SU-DHL-6 (cell line): Measurements from ENCODE around the gene SHC3.

ENCODE experiments used
- H2AFZ ChIP-seq: fragments of 200-600 bp; sonication (generic); 2 replicates; pipeline ENCODE4 v1.6.1; 2014; ENCODE audit warnings: low read depth, mild to moderate bottlenecking, moderate library complexity, mixed read lengths, antibody characterized with exemption, low read length; ENCODE audit not compliant: severe bottlenecking
- H3F3A ChIP-seq: fragments of 200-600 bp; shearing (Covaris generic); 2 replicates; pipeline ENCODE4 v1.6.0; 2016; ENCODE audit warnings: antibody characterized with exemption, mild to moderate bottlenecking; ENCODE audit not compliant: insufficient read depth
- H3K27ac ChIP-seq: fragments of 200-600 bp; sonication (generic); 2 replicates; pipeline ENCODE4 v1.5.1; 2016; ENCODE audit warnings: low read depth, mild to moderate bottlenecking, low read length, moderate library complexity, mixed read lengths
- H3K27me3 ChIP-seq: fragments of 200-600 bp; sonication (generic), shearing (Covaris generic); 2 replicates; pipeline ENCODE4 v1.6.0; 2014; ENCODE audit warnings: mild to moderate bottlenecking, low read length
- H3K36me3 ChIP-seq: fragments of 200-600 bp; sonication (generic); 2 replicates; pipeline ENCODE4 v1.6.1; 2014; ENCODE audit warnings: mild to moderate bottlenecking, low read length, mixed read lengths
- H3K4me2 ChIP-seq: fragments of 300-600, 200-600 bp; shearing (Covaris generic), sonication (generic); 2 replicates; pipeline ENCODE4 v1.6.0; 2014; ENCODE audit warnings: low read length, low read depth, mild to moderate bottlenecking; ENCODE audit not compliant: poor library complexity, severe bottlenecking
- H3K4me3 ChIP-seq: fragments of 200-600 bp; sonication (generic); 2 replicates; pipeline ENCODE4 v1.5.1; 2014; ENCODE audit warnings: antibody characterized with exemption, low read length, mild to moderate bottlenecking, mixed read lengths; ENCODE audit not compliant: insufficient read depth, poor library complexity, severe bottlenecking
- H3K79me2 ChIP-seq: fragments of 200-600 bp; sonication (generic); 2 replicates; pipeline ENCODE4 v1.6.1; 2014; ENCODE audit warnings: mild to moderate bottlenecking, low read length, moderate library complexity; ENCODE audit not compliant: insufficient read depth
- H3K9ac ChIP-seq: fragments of 200-600 bp; sonication (generic); 2 replicates; pipeline ENCODE4 v1.7.0; 2014; ENCODE audit warnings: mild to moderate bottlenecking, low read length
- H3K9me2 ChIP-seq: fragments of 200-600 bp; sonication (generic); replicated peaks from 2 replicates; pipeline ENCODE4 v1.6.1; 2014; ENCODE audit warnings: low read length; ENCODE audit not compliant: insufficient read depth
- H3K9me3 ChIP-seq: fragments of 200-600 bp; sonication (generic); 2 replicates; pipeline ENCODE4 v1.6.1; 2014; ENCODE audit warnings: low read length, mixed read lengths; ENCODE audit not compliant: insufficient read depth
- H4K20me1 ChIP-seq: fragments of 200-600 bp; sonication (generic); 2 replicates; pipeline ENCODE4 v1.6.1; 2014; ENCODE audit warnings: low read depth, mild to moderate bottlenecking, antibody characterized with exemption, low read length, moderate library complexity, mixed read lengths
- EZH2phosphoT487 ChIP-seq: fragments of 200-600 bp; sonication (generic), shearing (Covaris generic); conservative IDR thresholded peaks from 2 replicates; pipeline ENCODE4 v1.6.1; 2018; ENCODE audit warnings: mild to moderate bottlenecking, antibody characterized with exemption, low read length, moderate library complexity, mixed read lengths
- TF ChIP-seq, protein P1 (sequence below): fragments of 200-600 bp; sonication (generic); IDR thresholded peaks from one replicate; pipeline ENCODE4 v1.5.1; 2017; ENCODE audit warnings: antibody characterized with exemption, mild to moderate bottlenecking, low read length, moderate library complexity; ENCODE audit not compliant: insufficient read depth, poor library complexity, severe bottlenecking

Gene SHC3

DNA sequence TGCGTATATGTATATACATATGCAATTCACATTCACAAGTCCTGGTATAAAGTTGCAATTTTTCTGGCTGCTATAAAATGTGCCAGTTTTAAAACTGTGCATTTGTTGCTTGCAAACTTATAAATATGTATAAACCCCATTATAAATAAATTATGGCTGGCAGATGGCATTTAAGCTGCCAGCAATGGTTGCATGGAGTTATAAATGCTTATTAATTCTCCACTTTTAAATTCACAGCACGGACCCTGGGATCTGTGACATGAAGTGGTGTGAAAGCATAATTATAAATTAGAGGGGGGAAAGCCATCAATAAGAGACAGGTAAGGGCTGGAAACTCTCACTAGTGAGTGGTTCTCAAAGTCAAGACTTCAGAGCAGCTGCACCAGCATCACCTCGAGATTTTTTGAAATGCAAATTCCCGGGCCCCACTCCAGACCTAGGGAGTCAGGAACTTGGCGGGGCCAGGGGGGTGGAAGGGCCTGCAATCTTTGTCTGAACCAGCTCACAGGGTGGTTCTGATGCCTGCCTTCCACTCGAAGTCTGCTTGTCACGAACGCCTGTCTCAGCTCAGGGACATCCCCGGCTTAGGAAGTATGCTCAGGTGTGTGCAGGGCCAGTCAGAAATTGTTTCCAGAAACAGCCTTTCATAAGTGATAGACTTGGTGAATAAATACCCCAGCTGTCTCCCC, 170.4 kb downstream of the SHC3 start:
- TF ChIP-seq, protein P1, sequence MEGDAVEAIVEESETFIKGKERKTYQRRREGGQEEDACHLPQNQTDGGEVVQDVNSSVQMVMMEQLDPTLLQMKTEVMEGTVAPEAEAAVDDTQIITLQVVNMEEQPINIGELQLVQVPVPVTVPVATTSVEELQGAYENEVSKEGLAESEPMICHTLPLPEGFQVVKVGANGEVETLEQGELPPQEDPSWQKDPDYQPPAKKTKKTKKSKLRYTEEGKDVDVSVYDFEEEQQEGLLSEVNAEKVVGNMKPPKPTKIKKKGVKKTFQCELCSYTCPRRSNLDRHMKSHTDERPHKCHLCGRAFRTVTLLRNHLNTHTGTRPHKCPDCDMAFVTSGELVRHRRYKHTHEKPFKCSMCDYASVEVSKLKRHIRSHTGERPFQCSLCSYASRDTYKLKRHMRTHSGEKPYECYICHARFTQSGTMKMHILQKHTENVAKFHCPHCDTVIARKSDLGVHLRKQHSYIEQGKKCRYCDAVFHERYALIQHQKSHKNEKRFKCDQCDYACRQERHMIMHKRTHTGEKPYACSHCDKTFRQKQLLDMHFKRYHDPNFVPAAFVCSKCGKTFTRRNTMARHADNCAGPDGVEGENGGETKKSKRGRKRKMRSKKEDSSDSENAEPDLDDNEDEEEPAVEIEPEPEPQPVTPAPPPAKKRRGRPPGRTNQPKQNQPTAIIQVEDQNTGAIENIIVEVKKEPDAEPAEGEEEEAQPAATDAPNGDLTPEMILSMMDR = no peak
- TF ChIP-seq EZH2phosphoT487 = no peak
- H3F3A ChIP-seq = no peaks in the 10 kb centered on the region

DNA sequence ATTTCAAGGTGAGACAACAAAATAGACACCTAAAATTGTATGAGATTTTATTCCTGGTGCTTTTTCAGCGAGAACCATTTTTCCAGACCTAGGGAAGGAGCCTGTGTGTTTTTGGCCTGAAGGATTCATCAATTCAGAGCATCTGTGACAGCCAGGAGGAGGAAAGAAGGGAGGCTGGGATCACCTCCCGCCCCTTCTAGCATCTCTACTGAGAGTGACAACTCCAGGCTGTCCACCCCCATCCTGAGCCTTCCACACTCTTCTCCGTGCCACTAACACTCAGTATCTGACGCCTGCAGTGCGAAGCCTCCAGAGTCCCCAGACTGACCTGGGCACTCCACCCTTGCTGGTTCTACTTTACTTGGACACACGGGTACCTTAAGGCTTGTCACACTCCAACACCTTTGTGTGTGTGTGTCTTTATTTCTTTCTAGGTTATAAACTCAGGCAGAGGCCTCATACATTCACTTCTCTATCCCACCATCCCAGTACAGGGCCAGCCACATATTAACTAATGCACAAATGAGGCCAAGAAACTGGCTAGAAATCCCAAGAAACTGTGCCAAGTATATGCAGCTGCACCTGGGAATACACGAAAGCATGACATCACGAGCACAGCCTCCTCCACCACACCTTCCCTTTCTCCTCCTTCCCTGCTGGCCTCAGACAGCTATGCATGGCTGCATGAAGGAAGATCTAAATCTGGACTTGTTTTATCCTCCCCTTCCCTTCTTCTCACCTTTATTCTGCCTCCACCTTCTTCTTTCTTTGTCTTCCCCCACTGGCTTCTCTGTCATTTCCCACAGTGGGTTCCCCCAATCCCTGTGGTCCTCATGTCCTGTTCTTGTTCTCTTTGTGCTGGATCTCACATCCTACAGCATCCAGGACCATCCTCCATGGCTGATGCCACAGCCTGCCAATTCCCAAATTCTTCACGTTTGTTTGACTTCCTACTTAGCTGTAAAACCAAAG, 171.3 kb downstream of the SHC3 start:
- no peak overlapping the region for H3K9ac ChIP-seq
- no peaks in the 10 kb centered on the region for H3K79me2 ChIP-seq
- H3K4me3 ChIP-seq = no peak overlapping the region
- H2AFZ ChIP-seq = no peak overlapping the region
- H3K36me3 ChIP-seq = no peaks in the 10 kb centered on the region
- H3K27ac ChIP-seq = no peak overlapping the region
- no peak overlapping the region for H3K4me2 ChIP-seq
- H4K20me1 ChIP-seq = no peaks in the 10 kb centered on the region
- no peaks in the 10 kb centered on the region for H3F3A ChIP-seq
- no peaks in the 10 kb centered on the region for H3K27me3 ChIP-seq
- no peaks in the 10 kb centered on the region for H3K9me2 ChIP-seq
- TF ChIP-seq EZH2phosphoT487 = no peak
- TF ChIP-seq, protein P1 = no peak
- H3K9me3 ChIP-seq = no peaks in the 10 kb centered on the region

More for the DNA sequence above, 170.4 kb downstream of the SHC3 start:
- Histone ChIP-seq H3K27ac (no peak overlapping the region), H3K9me2 (no peaks in the 10 kb centered on the region), H3K36me3 (no peaks in the 10 kb centered on the region), H2AFZ (no peak overlapping the region), H3K4me3 (no peak overlapping the region), H3K27me3 (no peaks in the 10 kb centered on the region), H3K79me2 (no peaks in the 10 kb centered on the region), H3K9me3 (no peaks in the 10 kb centered on the region), H4K20me1 (no peaks in the 10 kb centered on the region), H3K4me2 (no peak overlapping the region), H3K9ac (no peak overlapping the region)

DNA sequence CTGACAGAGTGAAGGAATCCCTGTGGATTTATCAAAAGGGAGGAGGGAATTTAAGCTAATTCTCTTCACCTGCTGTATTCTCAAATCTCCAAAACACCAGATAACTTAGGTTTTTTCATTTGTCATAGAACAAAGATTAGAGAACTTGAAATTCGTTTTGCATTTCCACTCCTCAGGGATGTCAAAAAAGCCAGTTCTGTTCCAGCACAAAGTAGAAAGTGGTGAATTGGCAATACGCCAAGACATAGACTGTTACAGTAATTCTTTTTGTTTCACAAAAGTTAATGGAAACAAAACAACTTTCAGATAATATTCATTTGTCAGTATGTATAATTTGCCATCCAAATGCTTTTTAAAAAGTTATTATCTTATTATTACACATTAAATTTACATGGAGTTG, 172.4 kb downstream of the SHC3 start:
- Histone ChIP-seq H3K27ac (no peak overlapping the region), H3K79me2 (no peaks in the 10 kb centered on the region), H3K36me3 (no peaks in the 10 kb centered on the region), H3K9ac (no peak overlapping the region), H3K4me2 (no peak overlapping the region), H3K27me3 (no peaks in the 10 kb centered on the region), H3K4me3 (no peak overlapping the region), H2AFZ (no peak overlapping the region), H3K9me3 (no peaks in the 10 kb centered on the region), H4K20me1 (no peaks in the 10 kb centered on the region), H3F3A (no peaks in the 10 kb centered on the region), H3K9me2 (no peaks in the 10 kb centered on the region)
- TF ChIP-seq, protein P1 = no peak
- no peak for TF ChIP-seq EZH2phosphoT487
